HEK293 (cell line): ENCODE measurements around the gene ATP5IF1.

Source experiments
- CTCF ChIA-PET: fragments of 350-600 bp; formaldehyde crosslinking; extraction: SDS; loops from one replicate; lab custom pipeline; 2021; ENCODE audit warnings: antibody characterized with exemption; lab: Yijun Ruan, JAX
- POLR2A ChIA-PET: fragments of 300-600 bp; formaldehyde crosslinking; extraction: SDS; loops from one replicate; lab custom pipeline; 2020; ENCODE audit warnings: antibody characterized with exemption, inconsistent platforms; lab: Yijun Ruan, JAX
- H3K27ac ChIP-seq: fragments of 200-500 bp; sonication (Bioruptor generic); 2 replicates; pipeline ENCODE4 v1.5.1; 2014; ENCODE audit warnings: low read depth, low read length, control low read depth, inconsistent platforms; ENCODE audit errors: extremely low read depth
- H3K36me3 ChIP-seq, 2 experiments: fragments of 200-500 bp in 1 of 2; sonication (Bioruptor generic) in 1 of 2; 1 replicate in 1 of 2; 2 replicates in 1 of 2; pipeline ENCODE4 v1.5.1; 2014 to 2017; ENCODE audit warnings: inconsistent platforms in 2 of 2, low read length in 2 of 2; ENCODE audit not compliant: control insufficient read depth in 2 of 2, insufficient read depth in 1 of 2
- H3K4me1 ChIP-seq: fragments of 200-500 bp; sonication (Bioruptor generic); 2 replicates; pipeline ENCODE4 v1.5.1; 2014; ENCODE audit warnings: mild to moderate bottlenecking, low read length, inconsistent platforms; ENCODE audit not compliant: control insufficient read depth, insufficient read depth
- H3K4me3 ChIP-seq: 2 replicates; pipeline ENCODE4 v1.5.1; 2011; ENCODE audit warnings: low read depth, mild to moderate bottlenecking, control low read depth, low read length, moderate library complexity
- H3K9me3 ChIP-seq: fragments of 200-500 bp; sonication (Bioruptor generic); 2 replicates; pipeline ENCODE4 v1.5.1; 2014; ENCODE audit warnings: low read depth, low read length, inconsistent platforms; ENCODE audit not compliant: control insufficient read depth, insufficient read depth
- GLIS2 ChIP-seq: fragments of 450-650 bp; formaldehyde crosslinking; IDR thresholded peaks from 2 replicates; pipeline ENCODE4 v1.5.1; 2016; ENCODE audit warnings: missing biosample characterization, missing genetic modification characterization
- MZF1 ChIP-seq: fragments of 450-650 bp; formaldehyde crosslinking; IDR thresholded peaks from 2 replicates; pipeline ENCODE4 v1.5.1; 2017; ENCODE audit warnings: missing biosample characterization, missing genetic modification characterization, borderline replicate concordance
- SALL2 ChIP-seq: fragments of 450-650 bp; formaldehyde crosslinking; IDR thresholded peaks from 2 replicates; pipeline ENCODE4 v1.5.0; 2017; ENCODE audit warnings: missing biosample characterization, mild to moderate bottlenecking, missing genetic modification characterization, borderline replicate concordance
- YY1 ChIP-seq: fragments of 450-650 bp; formaldehyde crosslinking; IDR thresholded peaks from 2 replicates; pipeline ENCODE4 v1.5.1; 2018; ENCODE audit warnings: missing biosample characterization, missing genetic modification characterization
- YY2 ChIP-seq: fragments of 450-650 bp; formaldehyde crosslinking; IDR thresholded peaks from 2 replicates; pipeline ENCODE4 v1.5.1; 2016; ENCODE audit warnings: missing biosample characterization, missing genetic modification characterization
- ZFHX2 ChIP-seq: fragments of 450-650 bp; formaldehyde crosslinking; conservative IDR thresholded peaks from 2 replicates; pipeline ENCODE4 v1.5.1; 2016; ENCODE audit warnings: missing biosample characterization, missing genetic modification characterization
- ZNF223 ChIP-seq: fragments of 450-650 bp; formaldehyde crosslinking; IDR thresholded peaks from 2 replicates; pipeline ENCODE4 v1.5.1; 2016; ENCODE audit warnings: missing biosample characterization, missing genetic modification characterization
- ZNF248 ChIP-seq: fragments of 450-650 bp; formaldehyde crosslinking; IDR thresholded peaks from 2 replicates; pipeline ENCODE4 v1.5.1; 2017; ENCODE audit warnings: missing biosample characterization, missing genetic modification characterization
- ZNF292 ChIP-seq: fragments of 450-650 bp; formaldehyde crosslinking; IDR thresholded peaks from 2 replicates; pipeline ENCODE4 v1.5.1; 2016; ENCODE audit warnings: low read depth, missing biosample characterization, missing genetic modification characterization, borderline replicate concordance
- ZNF335 ChIP-seq: fragments of 450-650 bp; formaldehyde crosslinking; conservative IDR thresholded peaks from 2 replicates; pipeline ENCODE4 v1.5.1; 2016; ENCODE audit warnings: missing biosample characterization, missing genetic modification characterization
- ZNF571 ChIP-seq: fragments of 450-650 bp; formaldehyde crosslinking; IDR thresholded peaks from 2 replicates; pipeline ENCODE4 v1.5.0; 2017; ENCODE audit warnings: missing biosample characterization, missing genetic modification characterization
- ZNF654 ChIP-seq: fragments of 450-650 bp; formaldehyde crosslinking; IDR thresholded peaks from 2 replicates; pipeline ENCODE4 v1.5.1; 2016; ENCODE audit warnings: low read depth, missing biosample characterization, missing genetic modification characterization
- ZSCAN23 ChIP-seq: fragments of 450-650 bp; formaldehyde crosslinking; IDR thresholded peaks from 2 replicates; pipeline ENCODE4 v1.5.1; 2016; ENCODE audit warnings: missing biosample characterization, missing genetic modification characterization
- TF ChIP-seq, protein P1 (sequence below): fragments of 450-650 bp; formaldehyde crosslinking; IDR thresholded peaks from 2 replicates; pipeline ENCODE4 v1.5.1; 2017; ENCODE audit warnings: missing biosample characterization, missing genetic modification characterization
- TF ChIP-seq, protein P2 (sequence below): fragments of 450-650 bp; formaldehyde crosslinking; IDR thresholded peaks from 2 replicates; pipeline ENCODE4 v1.5.1; 2017; ENCODE audit warnings: missing biosample characterization, missing genetic modification characterization
- TF ChIP-seq, protein P3 (sequence below): fragments of 450-650 bp; formaldehyde crosslinking; IDR thresholded peaks from 2 replicates; pipeline ENCODE4 v1.5.1; 2016; ENCODE audit warnings: missing biosample characterization, missing genetic modification characterization
- TF ChIP-seq, protein P4 (sequence below): fragments of 450-650 bp; formaldehyde crosslinking; IDR thresholded peaks from 2 replicates; pipeline ENCODE4 v1.5.1; 2016; ENCODE audit warnings: missing biosample characterization, missing genetic modification characterization
- TF ChIP-seq, protein P5 (sequence below): fragments of 450-650 bp; formaldehyde crosslinking; IDR thresholded peaks from 2 replicates; pipeline ENCODE4 v1.5.1; 2016; ENCODE audit warnings: missing biosample characterization, missing genetic modification characterization
- TF ChIP-seq, protein P6 (sequence below): fragments of 450-650 bp; formaldehyde crosslinking; IDR thresholded peaks from 2 replicates; pipeline ENCODE4 v1.5.1; 2017; ENCODE audit warnings: missing biosample characterization, mild to moderate bottlenecking, missing genetic modification characterization, moderate library complexity
- TF ChIP-seq, protein P7 (sequence below): fragments of 450-650 bp; formaldehyde crosslinking; IDR thresholded peaks from 2 replicates; pipeline ENCODE4 v1.5.1; 2016; ENCODE audit warnings: missing biosample characterization, missing genetic modification characterization

Gene ATP5IF1

DNA sequence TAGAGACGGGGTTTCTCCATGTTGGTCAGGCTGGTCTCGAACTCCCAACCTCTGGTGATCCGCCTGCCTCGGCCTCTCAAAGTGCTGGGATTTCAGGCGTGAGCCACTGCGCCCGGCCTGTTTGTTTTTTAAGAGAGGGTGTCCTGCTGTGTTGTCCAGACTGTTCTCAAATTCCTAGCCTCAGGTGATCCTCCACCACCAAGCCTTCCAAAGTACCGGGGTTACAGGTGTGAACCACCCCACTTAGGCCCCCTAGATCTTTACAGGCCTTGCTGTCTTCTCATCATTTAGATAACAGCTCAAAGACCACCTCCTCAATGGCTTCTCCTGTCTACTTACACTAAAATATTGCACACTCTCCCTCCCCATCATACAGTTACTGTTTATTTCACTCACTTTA is 29.7 kb downstream of the ATP5IF1 start (continued):
- TF ChIP-seq, protein P1, sequence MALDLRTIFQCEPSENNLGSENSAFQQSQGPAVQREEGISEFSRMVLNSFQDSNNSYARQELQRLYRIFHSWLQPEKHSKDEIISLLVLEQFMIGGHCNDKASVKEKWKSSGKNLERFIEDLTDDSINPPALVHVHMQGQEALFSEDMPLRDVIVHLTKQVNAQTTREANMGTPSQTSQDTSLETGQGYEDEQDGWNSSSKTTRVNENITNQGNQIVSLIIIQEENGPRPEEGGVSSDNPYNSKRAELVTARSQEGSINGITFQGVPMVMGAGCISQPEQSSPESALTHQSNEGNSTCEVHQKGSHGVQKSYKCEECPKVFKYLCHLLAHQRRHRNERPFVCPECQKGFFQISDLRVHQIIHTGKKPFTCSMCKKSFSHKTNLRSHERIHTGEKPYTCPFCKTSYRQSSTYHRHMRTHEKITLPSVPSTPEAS = no peak

DNA sequence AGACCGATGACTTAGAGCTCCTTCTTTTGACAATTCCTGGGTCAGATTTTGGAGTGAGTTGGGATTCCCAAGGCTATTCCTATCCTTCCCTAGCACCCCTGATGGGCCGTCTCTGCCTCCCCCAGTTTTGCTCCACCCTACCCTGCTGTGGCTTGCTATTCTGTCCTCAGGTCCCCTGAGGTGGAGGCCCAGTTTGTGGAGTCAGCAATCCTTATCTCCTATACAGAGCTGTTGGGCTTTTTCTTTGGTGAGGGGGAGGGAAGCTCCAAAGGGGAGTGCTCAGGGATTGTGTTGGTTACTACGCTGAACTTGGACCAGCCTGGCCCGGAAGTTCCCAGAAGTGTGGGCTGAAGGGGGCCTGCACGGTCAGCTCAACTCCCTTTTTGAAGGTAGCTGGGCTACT is 31.0 kb downstream of the ATP5IF1 start:
- Histone ChIP-seq H3K36me3 (peaks cover 0 to 38% of the 10 kb centered on the region in 2 experiments; a peak in 2 of 3 replicates), H3K4me1 (peaks cover 11% of the 10 kb centered on the region), H3K4me3 (no peak overlapping the region), H3K27ac (no peak overlapping the region), H3K9me3 (no peaks in the 10 kb centered on the region)
- ChIA-PET POLR2A (interaction anchor here (0.9 to 2.4 kb wide), 2 partner anchors 18 to 62 kb away, joined by 4 to 8 read pairs; partner anchors contain the start of gene MED18), CTCF (interaction anchor here (0.9 to 2.6 kb wide), 3 partner anchors 18 to 610 kb away, joined by 3 to 13 read pairs (median 5); no protein-coding TSS in a partner anchor)
- TF ChIP-seq, protein P2, sequence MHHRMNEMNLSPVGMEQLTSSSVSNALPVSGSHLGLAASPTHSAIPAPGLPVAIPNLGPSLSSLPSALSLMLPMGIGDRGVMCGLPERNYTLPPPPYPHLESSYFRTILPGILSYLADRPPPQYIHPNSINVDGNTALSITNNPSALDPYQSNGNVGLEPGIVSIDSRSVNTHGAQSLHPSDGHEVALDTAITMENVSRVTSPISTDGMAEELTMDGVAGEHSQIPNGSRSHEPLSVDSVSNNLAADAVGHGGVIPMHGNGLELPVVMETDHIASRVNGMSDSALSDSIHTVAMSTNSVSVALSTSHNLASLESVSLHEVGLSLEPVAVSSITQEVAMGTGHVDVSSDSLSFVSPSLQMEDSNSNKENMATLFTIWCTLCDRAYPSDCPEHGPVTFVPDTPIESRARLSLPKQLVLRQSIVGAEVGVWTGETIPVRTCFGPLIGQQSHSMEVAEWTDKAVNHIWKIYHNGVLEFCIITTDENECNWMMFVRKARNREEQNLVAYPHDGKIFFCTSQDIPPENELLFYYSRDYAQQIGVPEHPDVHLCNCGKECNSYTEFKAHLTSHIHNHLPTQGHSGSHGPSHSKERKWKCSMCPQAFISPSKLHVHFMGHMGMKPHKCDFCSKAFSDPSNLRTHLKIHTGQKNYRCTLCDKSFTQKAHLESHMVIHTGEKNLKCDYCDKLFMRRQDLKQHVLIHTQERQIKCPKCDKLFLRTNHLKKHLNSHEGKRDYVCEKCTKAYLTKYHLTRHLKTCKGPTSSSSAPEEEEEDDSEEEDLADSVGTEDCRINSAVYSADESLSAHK = no peak
- no peak for TF ChIP-seq GLIS2 (tag by site-specific recombination)
- TF ChIP-seq, protein P3, sequence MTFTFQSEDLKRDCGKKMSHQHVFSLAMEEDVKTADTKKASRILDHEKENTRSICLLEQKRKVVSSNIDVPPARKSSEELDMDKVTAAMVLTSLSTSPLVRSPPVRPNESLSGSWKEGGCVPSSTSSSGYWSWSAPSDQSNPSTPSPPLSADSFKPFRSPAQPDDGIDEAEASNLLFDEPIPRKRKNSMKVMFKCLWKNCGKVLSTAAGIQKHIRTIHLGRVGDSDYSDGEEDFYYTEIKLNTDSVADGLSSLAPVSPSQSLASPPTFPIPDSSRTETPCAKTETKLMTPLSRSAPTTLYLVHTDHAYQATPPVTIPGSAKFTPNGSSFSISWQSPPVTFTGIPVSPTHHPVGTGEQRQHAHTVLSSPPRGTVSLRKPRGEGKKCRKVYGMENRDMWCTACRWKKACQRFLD (tag by site-specific recombination) = no peak
- TF ChIP-seq, protein P4, sequence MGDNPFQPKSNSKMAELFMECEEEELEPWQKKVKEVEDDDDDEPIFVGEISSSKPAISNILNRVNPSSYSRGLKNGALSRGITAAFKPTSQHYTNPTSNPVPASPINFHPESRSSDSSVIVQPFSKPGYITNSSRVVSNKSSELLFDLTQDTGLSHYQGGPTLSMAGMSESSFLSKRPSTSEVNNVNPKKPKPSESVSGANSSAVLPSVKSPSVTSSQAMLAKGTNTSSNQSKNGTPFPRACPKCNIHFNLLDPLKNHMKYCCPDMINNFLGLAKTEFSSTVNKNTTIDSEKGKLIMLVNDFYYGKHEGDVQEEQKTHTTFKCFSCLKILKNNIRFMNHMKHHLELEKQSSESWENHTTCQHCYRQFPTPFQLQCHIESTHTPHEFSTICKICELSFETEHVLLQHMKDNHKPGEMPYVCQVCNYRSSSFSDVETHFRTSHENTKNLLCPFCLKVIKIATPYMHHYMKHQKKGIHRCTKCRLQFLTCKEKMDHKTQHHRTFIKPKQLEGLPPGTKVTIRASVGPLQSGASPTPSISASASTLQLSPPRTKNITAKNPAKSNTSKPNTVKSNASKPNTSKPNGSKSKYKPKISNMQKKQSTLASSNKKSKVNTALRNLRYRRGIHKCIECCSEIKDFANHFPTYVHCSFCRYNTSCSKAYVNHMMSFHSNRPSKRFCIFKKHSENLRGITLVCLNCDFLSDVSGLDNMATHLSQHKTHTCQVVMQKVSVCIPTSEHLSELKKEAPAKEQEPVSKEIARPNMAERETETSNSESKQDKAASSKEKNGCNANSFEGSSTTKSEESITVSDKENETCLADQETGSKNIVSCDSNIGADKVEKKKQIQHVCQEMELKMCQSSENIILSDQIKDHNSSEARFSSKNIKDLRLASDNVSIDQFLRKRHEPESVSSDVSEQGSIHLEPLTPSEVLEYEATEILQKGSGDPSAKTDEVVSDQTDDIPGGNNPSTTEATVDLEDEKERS (tag by site-specific recombination) = no peak
- no peak for TF ChIP-seq YY2 (tag by site-specific recombination)
- TF ChIP-seq, protein P5, sequence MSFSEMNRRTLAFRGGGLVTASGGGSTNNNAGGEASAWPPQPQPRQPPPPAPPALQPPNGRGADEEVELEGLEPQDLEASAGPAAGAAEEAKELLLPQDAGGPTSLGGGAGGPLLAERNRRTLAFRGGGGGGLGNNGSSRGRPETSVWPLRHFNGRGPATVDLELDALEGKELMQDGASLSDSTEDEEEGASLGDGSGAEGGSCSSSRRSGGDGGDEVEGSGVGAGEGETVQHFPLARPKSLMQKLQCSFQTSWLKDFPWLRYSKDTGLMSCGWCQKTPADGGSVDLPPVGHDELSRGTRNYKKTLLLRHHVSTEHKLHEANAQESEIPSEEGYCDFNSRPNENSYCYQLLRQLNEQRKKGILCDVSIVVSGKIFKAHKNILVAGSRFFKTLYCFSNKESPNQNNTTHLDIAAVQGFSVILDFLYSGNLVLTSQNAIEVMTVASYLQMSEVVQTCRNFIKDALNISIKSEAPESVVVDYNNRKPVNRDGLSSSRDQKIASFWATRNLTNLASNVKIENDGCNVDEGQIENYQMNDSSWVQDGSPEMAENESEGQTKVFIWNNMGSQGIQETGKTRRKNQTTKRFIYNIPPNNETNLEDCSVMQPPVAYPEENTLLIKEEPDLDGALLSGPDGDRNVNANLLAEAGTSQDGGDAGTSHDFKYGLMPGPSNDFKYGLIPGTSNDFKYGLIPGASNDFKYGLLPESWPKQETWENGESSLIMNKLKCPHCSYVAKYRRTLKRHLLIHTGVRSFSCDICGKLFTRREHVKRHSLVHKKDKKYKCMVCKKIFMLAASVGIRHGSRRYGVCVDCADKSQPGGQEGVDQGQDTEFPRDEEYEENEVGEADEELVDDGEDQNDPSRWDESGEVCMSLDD = no peak
- TF ChIP-seq, protein P6, sequence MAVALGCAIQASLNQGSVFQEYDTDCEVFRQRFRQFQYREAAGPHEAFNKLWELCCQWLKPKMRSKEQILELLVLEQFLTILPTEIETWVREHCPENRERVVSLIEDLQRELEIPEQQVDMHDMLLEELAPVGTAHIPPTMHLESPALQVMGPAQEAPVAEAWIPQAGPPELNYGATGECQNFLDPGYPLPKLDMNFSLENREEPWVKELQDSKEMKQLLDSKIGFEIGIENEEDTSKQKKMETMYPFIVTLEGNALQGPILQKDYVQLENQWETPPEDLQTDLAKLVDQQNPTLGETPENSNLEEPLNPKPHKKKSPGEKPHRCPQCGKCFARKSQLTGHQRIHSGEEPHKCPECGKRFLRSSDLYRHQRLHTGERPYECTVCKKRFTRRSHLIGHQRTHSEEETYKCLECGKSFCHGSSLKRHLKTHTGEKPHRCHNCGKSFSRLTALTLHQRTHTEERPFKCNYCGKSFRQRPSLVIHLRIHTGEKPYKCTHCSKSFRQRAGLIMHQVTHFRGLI (tag by site-specific recombination) = peak; percentile 96
- TF ChIP-seq ZNF335 (tag by site-specific recombination) = no peak
- no peak for TF ChIP-seq ZNF654
- TF ChIP-seq ZNF223 (tag by site-specific recombination) = no peak
- TF ChIP-seq YY1 (tag by site-specific recombination) = no peak
- TF ChIP-seq ZFHX2 (tag by site-specific recombination) = peak; percentile 22; the same call in 1 of the 2 replicates
- no peak for TF ChIP-seq SALL2 (tag by site-specific recombination)
- TF ChIP-seq ZNF248 = no peak
- no peak for TF ChIP-seq ZNF571 (tag by site-specific recombination)
- TF ChIP-seq MZF1 = no peak
- TF ChIP-seq ZSCAN23 = no peak
- no peak for TF ChIP-seq ZNF292 (tag by site-specific recombination)
- TF ChIP-seq, protein P7, sequence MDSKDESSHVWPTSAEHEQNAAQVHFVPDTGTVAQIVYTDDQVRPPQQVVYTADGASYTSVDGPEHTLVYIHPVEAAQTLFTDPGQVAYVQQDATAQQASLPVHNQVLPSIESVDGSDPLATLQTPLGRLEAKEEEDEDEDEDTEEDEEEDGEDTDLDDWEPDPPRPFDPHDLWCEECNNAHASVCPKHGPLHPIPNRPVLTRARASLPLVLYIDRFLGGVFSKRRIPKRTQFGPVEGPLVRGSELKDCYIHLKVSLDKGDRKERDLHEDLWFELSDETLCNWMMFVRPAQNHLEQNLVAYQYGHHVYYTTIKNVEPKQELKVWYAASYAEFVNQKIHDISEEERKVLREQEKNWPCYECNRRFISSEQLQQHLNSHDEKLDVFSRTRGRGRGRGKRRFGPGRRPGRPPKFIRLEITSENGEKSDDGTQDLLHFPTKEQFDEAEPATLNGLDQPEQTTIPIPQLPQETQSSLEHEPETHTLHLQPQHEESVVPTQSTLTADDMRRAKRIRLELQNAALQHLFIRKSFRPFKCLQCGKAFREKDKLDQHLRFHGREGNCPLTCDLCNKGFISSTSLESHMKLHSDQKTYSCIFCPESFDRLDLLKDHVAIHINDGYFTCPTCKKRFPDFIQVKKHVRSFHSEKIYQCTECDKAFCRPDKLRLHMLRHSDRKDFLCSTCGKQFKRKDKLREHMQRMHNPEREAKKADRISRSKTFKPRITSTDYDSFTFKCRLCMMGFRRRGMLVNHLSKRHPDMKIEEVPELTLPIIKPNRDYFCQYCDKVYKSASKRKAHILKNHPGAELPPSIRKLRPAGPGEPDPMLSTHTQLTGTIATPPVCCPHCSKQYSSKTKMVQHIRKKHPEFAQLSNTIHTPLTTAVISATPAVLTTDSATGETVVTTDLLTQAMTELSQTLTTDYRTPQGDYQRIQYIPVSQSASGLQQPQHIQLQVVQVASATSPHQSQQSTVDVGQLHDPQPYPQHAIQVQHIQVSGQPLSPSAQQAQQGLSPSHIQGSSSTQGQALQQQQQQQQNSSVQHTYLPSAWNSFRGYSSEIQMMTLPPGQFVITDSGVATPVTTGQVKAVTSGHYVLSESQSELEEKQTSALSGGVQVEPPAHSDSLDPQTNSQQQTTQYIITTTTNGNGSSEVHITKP (tag by site-specific recombination) = peak; percentile 36; the same call in 1 of the 2 replicates
